HG03460 (cell line): Measurements from ENCODE around the gene RASA3.
"Not testable (repeated sequence)": the region's sequence is repeated elsewhere in the genome, so short reads cannot be mapped to it uniquely, and the experiment has no call there.

Experiments used
- ATAC-seq: cut with Tn5 transposase; IDR thresholded peaks from one replicate; pipeline ENCODE4 v1.9.1; 2021; ENCODE audit not compliant: unreplicated experiment

The RASA3 gene

GRCh38 chr13:114023716-114024602 is 108.5 kb downstream of the RASA3 start:
- ATAC-seq: no peak

GRCh38 chr13:114022876-114023275 is 109.5 kb downstream of the RASA3 start:
- ATAC-seq: no peak

DNA sequence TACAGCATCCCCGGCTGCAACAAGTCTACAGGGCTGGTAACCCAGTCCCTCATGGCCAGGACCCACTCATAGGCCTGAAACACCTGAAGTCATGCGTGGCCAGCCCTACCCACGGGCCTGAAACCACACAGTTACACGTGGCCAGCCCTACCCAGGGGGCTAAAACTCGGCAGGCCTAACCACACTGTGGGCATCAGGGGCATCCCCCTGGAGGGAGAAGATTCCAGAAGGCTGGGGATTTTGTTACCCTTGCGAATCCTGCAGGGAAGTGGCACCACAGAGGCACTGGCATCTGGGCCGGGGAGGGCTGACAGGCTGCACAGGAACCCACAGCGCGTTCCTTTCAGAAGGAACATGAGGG is 110.1 kb downstream of the RASA3 start:
- ATAC-seq: no peak

GRCh38 chr13:114021464-114022308 is 110.7 kb downstream of the RASA3 start:
- ATAC-seq: no peak

DNA sequence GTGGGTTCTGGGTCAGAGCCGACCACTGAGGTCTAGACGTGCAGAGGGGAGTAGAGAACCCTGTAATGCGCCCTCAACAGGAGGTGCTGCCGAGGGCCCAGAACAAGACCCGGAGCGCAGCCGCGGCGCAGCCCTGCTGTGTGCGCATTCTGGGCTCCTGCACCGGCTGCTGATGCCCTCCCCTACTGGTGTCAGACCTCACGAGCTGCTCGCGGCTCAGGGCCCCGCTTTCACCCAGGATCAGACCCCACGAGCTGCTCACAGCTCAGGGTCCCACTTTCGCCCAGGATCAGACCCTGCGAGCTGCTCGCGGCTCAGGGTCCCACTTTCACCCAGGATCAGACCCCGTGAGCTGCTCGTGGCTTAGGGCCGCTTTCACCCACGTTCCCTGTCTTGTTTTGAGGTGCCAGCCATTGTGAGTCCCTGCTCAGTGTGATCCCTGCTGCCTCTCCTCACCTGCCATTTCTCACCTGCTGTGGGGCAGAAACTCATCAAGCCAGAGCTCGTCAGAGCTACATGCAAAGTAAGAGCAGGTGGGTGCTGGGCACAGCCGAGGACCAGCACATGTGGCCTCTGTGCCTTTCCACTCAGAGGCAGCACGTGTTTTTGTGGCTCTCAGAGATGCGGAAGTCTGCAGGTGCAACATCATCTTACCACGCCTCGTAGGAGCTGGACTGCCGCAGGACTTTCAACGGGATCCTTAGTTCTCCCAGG is 111.5 kb downstream of the RASA3 start:
- no peak for ATAC-seq

GRCh38 chr13:114020134-114020533 is 112.3 kb downstream of the RASA3 start:
- not testable (repeated sequence) for ATAC-seq

GRCh38 chr13:114019367-114019766 is 113.1 kb downstream of the RASA3 start:
- no peak for ATAC-seq

DNA sequence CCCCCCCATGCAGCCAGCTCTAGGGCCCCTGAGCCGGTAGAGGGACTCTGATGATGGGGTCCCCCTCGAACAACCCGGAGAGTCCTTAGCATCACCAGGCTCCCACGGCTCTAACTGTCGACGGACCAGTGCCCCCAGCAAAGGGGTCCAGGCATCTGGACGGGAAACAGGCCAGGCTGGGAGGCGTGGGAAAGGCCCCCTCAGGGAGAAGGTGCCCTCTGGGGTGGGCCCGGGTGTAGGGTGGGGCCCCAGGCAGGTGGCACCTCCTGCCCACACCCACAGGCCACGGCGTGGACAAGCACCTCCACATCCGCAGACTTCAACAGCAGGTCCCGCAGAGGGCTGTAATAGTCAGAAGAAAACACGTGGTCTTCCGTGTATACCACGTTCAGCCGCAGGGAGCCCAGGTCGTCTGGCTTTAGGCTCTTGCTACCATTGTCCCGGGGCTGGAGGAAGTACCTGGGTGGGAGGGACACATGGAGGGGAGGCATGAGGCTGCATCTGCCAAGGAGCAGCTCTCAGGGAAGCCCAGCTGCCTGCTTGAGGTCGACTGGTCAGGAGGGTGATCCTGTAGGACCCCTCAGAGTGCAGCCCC is 113.9 kb downstream of the RASA3 start:
- ATAC-seq: no peak

DNA sequence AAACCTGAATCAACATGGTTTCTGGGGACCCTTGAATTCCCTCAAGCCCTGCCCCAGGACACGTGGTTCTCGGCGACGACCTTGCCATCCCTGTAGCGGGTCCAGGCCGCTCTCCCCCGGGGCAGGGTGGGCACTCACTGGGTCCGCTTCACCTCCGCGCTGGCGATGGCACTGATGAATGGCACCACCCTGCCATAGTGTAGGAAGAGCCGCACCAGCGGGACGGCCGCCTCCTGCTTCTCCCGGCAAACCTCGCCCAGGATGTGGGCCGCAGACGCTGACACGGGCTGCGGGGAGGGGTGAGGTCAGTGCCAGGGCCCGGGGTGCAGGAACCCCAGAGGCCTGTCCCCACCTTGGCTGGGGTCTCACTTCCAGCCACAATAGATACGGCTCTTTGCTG is 114.5 kb downstream of the RASA3 start:
- no peak for ATAC-seq

GRCh38 chr13:114017028-114017630 is 115.3 kb downstream of the RASA3 start:
- ATAC-seq: no peak

GRCh38 chr13:114016321-114017027 is 115.9 kb downstream of the RASA3 start:
- ATAC-seq: no peak

- ATAC-seq: no peak
Observed at GRCh38 chr13:114015969-114016295, 116.5 kb downstream of the RASA3 start.

DNA sequence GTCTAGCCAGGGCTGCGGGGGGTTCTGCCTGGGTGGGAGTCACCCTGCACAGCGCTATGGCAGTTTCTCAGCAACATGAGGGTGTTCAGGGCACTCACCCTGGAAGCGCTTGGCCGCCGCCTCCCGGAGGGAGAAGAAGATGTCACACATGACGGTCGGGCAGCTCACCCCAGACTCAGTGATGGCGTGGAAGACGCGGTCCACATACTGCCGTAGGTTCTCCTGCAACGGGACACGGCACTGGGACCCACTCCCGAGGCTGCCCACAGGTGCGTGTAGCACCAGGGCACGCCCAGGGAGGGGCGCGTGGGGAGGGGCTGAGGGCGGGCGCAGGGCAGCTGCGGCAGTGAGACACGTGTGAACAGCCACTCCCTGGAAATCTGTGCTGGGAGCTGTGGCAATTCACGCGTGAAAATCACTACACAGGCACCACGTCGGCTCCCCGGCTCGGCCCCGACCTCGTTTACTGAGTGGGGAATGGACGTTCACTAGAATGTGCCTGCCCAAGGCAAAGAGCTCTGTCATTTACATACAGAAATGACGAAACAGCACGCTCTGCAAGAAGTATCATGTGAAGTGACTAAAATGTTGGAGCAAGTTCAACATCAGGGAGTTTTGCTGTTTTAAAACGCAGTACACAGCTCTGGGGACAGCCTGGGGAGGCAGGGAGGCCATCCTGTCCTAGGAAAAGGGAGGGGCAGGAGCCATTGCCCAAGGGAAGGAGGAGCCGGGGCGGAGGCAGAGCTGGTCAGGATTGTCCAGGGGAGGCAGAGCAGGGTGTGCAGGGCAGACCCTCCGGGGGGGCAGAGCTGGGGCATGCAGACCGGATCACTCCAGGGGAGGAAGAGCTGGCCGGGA is 117.1 kb downstream of the RASA3 start:
- no peak for ATAC-seq

GRCh38 chr13:114013952-114014629 is 118.3 kb downstream of the RASA3 start:
- ATAC-seq: no peak

GRCh38 chr13:114013336-114013735 is 119.1 kb downstream of the RASA3 start:
- no peak for ATAC-seq

- no peak for ATAC-seq
Observed at GRCh38 chr13:114012921-114013320, 119.5 kb downstream of the RASA3 start.

GRCh38 chr13:114012141-114012540 is 120.3 kb downstream of the RASA3 start:
- no peak for ATAC-seq

GRCh38 chr13:114011226-114011625 is 121.2 kb downstream of the RASA3 start:
- no peak for ATAC-seq
